SJCRH30 (cell line): ENCODE results near the gene EGFL8. TPM values are rescaled to one million over a fixed set of nuclear protein-coding genes. Genes with fewer than 3 reads are reported as not detected.

Experiments
- DNase-seq, 2 experiments: peaks; one replicate each; pipeline ENCODE4 v3.0.0-alpha.2; 2015 to 2020
- H3K27ac ChIP-seq: fragments of 250-450 bp; sonication (Bioruptor Pico); 2 replicates; pipeline ENCODE4 v1.5.1; 2020; ENCODE audit warnings: mild to moderate bottlenecking, moderate library complexity
- H3K27me3 ChIP-seq: fragments of 250-450 bp; sonication (Bioruptor Pico); 2 replicates; pipeline ENCODE4 v1.5.1; 2020; ENCODE audit warnings: mild to moderate bottlenecking, moderate library complexity
- H3K36me3 ChIP-seq: fragments of 250-450 bp; sonication (Bioruptor Pico); 2 replicates; pipeline ENCODE4 v1.5.1; 2020; ENCODE audit warnings: mild to moderate bottlenecking, moderate library complexity
- H3K4me1 ChIP-seq: fragments of 250-450 bp; sonication (Bioruptor Pico); 2 replicates; pipeline ENCODE4 v1.5.1; 2020; ENCODE audit warnings: mild to moderate bottlenecking, moderate library complexity
- H3K4me3 ChIP-seq: fragments of 250-450 bp; sonication (Bioruptor Pico); 2 replicates; pipeline ENCODE4 v1.5.1; 2020; ENCODE audit warnings: mild to moderate bottlenecking, moderate library complexity
- H3K9me3 ChIP-seq: fragments of 250-450 bp; sonication (Bioruptor Pico); replicated peaks from 2 replicates; pipeline ENCODE4 v1.5.1; 2020; ENCODE audit warnings: mild to moderate bottlenecking, moderate library complexity
- total RNA-seq: library from RNA; depleted of rRNA; stranded (reverse); fragments of >200 nt; shearing (Covaris generic); gene quantifications from 2 replicates; pipeline ENCODE4 v1.2.3, GENCODE V29; 2014

Gene EGFL8
- total RNA-seq, 1 experiment from 2014 or later = 8.8 TPM

GRCh38 chr6:32168807-32169591 lies 4.6 kb downstream of the EGFL8 start:
- Histone ChIP-seq H3K9me3 (no peaks in the 10 kb centered on the region), H3K4me3 (no peak overlapping the region), H3K27me3 (no peaks in the 10 kb centered on the region), H3K27ac (no peak overlapping the region), H3K4me1 (no peaks in the 10 kb centered on the region), H3K36me3 (peaks cover 7% of the 10 kb centered on the region; the same call in 1 of the 2 replicates)
- no peak for DNase-seq

- DNase-seq = no peak
- H3K4me3 ChIP-seq = no peak overlapping the region
- peaks cover 5% of the 10 kb centered on the region; the same call in 1 of the 2 replicates for H3K4me1 ChIP-seq
- no peak overlapping the region for H3K27ac ChIP-seq
- no peaks in the 10 kb centered on the region for H3K9me3 ChIP-seq
- H3K36me3 ChIP-seq = peaks cover 7% of the 10 kb centered on the region; the same call in 1 of the 2 replicates
- H3K27me3 ChIP-seq = no peaks in the 10 kb centered on the region
These were observed 5.9 kb downstream of the EGFL8 start for GRCh38 chr6:32170294-32170693.

- DNase-seq = no peak
- Histone ChIP-seq H3K36me3 (peaks cover 5% of the 10 kb centered on the region; the same call in 1 of the 2 replicates), H3K27ac (no peak overlapping the region), H3K27me3 (no peaks in the 10 kb centered on the region), H3K4me1 (peaks cover 5% of the 10 kb centered on the region; the same call in 1 of the 2 replicates), H3K4me3 (no peak overlapping the region), H3K9me3 (no peaks in the 10 kb centered on the region)
These were observed 6.8 kb downstream of the EGFL8 start for GRCh38 chr6:32171234-32171633.

- no peaks in the 10 kb centered on the region for H3K9me3 ChIP-seq
- no peak overlapping the region for H3K4me3 ChIP-seq
- no peak overlapping the region for H3K27ac ChIP-seq
- peaks cover 2% of the 10 kb centered on the region; the same call in 1 of the 2 replicates for H3K36me3 ChIP-seq
- no peak for DNase-seq
- H3K4me1 ChIP-seq = peaks cover 5% of the 10 kb centered on the region; the same call in 1 of the 2 replicates
- no peaks in the 10 kb centered on the region for H3K27me3 ChIP-seq
These were observed 8.8 kb downstream of the EGFL8 start for GRCh38 chr6:32173051-32173727.

- peaks cover 5% of the 10 kb centered on the region; the same call in 1 of the 2 replicates for H3K4me1 ChIP-seq
- no peak overlapping the region for H3K4me3 ChIP-seq
- H3K27ac ChIP-seq = no peak overlapping the region
- no peak for DNase-seq
- H3K27me3 ChIP-seq = no peaks in the 10 kb centered on the region
- H3K9me3 ChIP-seq = no peaks in the 10 kb centered on the region
- H3K36me3 ChIP-seq = 0 out of 2 replicates have a peak, but pooled peaks cover 2% of the 10 kb centered on the region
These were observed 10.0 kb downstream of the EGFL8 start for GRCh38 chr6:32174416-32174815.

GRCh38 chr6:32175322-32175710 lies 10.9 kb downstream of the EGFL8 start:
- peak overlapping the region; percentile 23; the same call in 1 of the 2 replicates for H3K27ac ChIP-seq
- peaks cover 5% of the 10 kb centered on the region; the same call in 1 of the 2 replicates for H3K4me1 ChIP-seq
- H3K4me3 ChIP-seq = peak overlapping the region; percentile 62
- H3K9me3 ChIP-seq = no peaks in the 10 kb centered on the region
- no peaks in the 10 kb centered on the region for H3K27me3 ChIP-seq
- no peak for DNase-seq
- H3K36me3 ChIP-seq = 0 out of 2 replicates have a peak, but pooled peaks cover 2% of the 10 kb centered on the region

- Histone ChIP-seq H3K36me3 (0 out of 2 replicates have a peak, but pooled peaks cover 2% of the 10 kb centered on the region), H3K27me3 (no peaks in the 10 kb centered on the region), H3K4me1 (peaks cover 5% of the 10 kb centered on the region; the same call in 1 of the 2 replicates), H3K4me3 (peak within 1 kb of the TSS; percentile 62), H3K9me3 (no peaks in the 10 kb centered on the region), H3K27ac (peak within 1 kb of the TSS; percentile 80)
- DNase-seq = peak; percentile 96 to 97
These were observed 11.5 kb downstream of the EGFL8 start, which contains the start of gene AGPAT1 for GRCh38 chr6:32175711-32176475. Gene AGPAT1, minus strand, starts transcription at chr6:32176084. Its CDS starts 4,588 bp downstream, at chr6:32171496.

GRCh38 chr6:32176476-32177182 lies 12.2 kb downstream of the EGFL8 start:
- H3K36me3 ChIP-seq = no peaks in the 10 kb centered on the region
- peak overlapping the region; percentile 80 for H3K27ac ChIP-seq
- peak overlapping the region; percentile 62 for H3K4me3 ChIP-seq
- H3K9me3 ChIP-seq = no peaks in the 10 kb centered on the region
- H3K27me3 ChIP-seq = no peaks in the 10 kb centered on the region
- H3K4me1 ChIP-seq = peaks cover 5% of the 10 kb centered on the region; the same call in 1 of the 2 replicates
- no peak for DNase-seq

GRCh38 chr6:32177183-32177787 lies 12.9 kb downstream of the EGFL8 start:
- H3K27me3 ChIP-seq = no peaks in the 10 kb centered on the region
- H3K4me1 ChIP-seq = peaks cover 5% of the 10 kb centered on the region; the same call in 1 of the 2 replicates
- H3K4me3 ChIP-seq = peak overlapping the region; percentile 62
- H3K27ac ChIP-seq = peak overlapping the region; percentile 80
- no peaks in the 10 kb centered on the region for H3K9me3 ChIP-seq
- no peaks in the 10 kb centered on the region for H3K36me3 ChIP-seq
- DNase-seq = peak; percentile 67 to 78

- Histone ChIP-seq H3K9me3 (no peaks in the 10 kb centered on the region), H3K36me3 (no peaks in the 10 kb centered on the region), H3K27me3 (no peaks in the 10 kb centered on the region), H3K27ac (peak within 1 kb of the TSS; percentile 80), H3K4me1 (peaks cover 5% of the 10 kb centered on the region; the same call in 1 of the 2 replicates), H3K4me3 (peak within 1 kb of the TSS; percentile 62)
- peak; percentile 98 to 99 for DNase-seq
These were observed 13.6 kb downstream of the EGFL8 start, which contains the start of gene RNF5 for GRCh38 chr6:32177788-32178546. Gene RNF5, plus strand, starts transcription at chr6:32178405. Its CDS starts 107 bp downstream, at chr6:32178512.

GRCh38 chr6:32178547-32179440 lies 14.4 kb downstream of the EGFL8 start:
- H3K4me3 ChIP-seq = peak overlapping the region; percentile 62
- no peaks in the 10 kb centered on the region for H3K27me3 ChIP-seq
- no peaks in the 10 kb centered on the region for H3K36me3 ChIP-seq
- H3K27ac ChIP-seq = peak overlapping the region; percentile 80
- DNase-seq = no peak
- H3K4me1 ChIP-seq = peaks cover 5% of the 10 kb centered on the region; the same call in 1 of the 2 replicates
- H3K9me3 ChIP-seq = no peaks in the 10 kb centered on the region

- no peak overlapping the region for H3K4me3 ChIP-seq
- DNase-seq = no peak
These were observed 15.5 kb downstream of the EGFL8 start for GRCh38 chr6:32179766-32180405.

More at GRCh38 chr6:32179766-32180405, 15.5 kb downstream of the EGFL8 start:
- no peaks in the 10 kb centered on the region for H3K9me3 ChIP-seq
- H3K36me3 ChIP-seq = no peaks in the 10 kb centered on the region
- peaks cover 3% of the 10 kb centered on the region; the same call in 1 of the 2 replicates for H3K4me1 ChIP-seq
- H3K27ac ChIP-seq = no peak overlapping the region
- H3K27me3 ChIP-seq = no peaks in the 10 kb centered on the region
